Bronchial epithelial cell (primary cell): ENCODE measurements around the gene AKR1A1. TPM values are rescaled to one million over a fixed set of nuclear protein-coding genes. Genes with fewer than 3 reads are reported as not detected.

ENCODE experiments used
- DNase-seq: peaks from one replicate; pipeline ENCODE4 v3.0.0-alpha.2; 2010; ENCODE audit warnings: low read depth
- FAIRE-seq: peaks from 2 replicates; lab custom pipeline; 2011; peaks lifted over from hg19 to GRCh38; lab: Jason Lieb, UNC
- H3K27me3 ChIP-seq: 2 replicates; pipeline ENCODE4 v1.5.1; 2011; ENCODE audit warnings: low read length; ENCODE audit not compliant: control insufficient read depth, insufficient read depth
- H3K36me3 ChIP-seq: 2 replicates; pipeline ENCODE4 v1.5.1; 2011; ENCODE audit warnings: low read length; ENCODE audit not compliant: control insufficient read depth, insufficient read depth
- H3K4me3 ChIP-seq: 2 replicates; pipeline ENCODE4 v1.5.1; 2011; ENCODE audit warnings: mild to moderate bottlenecking, low read depth, low read length, control low read depth
- total RNA-seq: library from RNA; depleted of rRNA; stranded (reverse); fragments of >200 nt; gene quantifications from 2 replicates; pipeline ENCODE4 v1.2.1, GENCODE V29; 2014
- TF ChIP-seq, protein P1 (sequence below): IDR thresholded peaks from 2 replicates; pipeline ENCODE4 v1.5.1; 2011; ENCODE audit warnings: mild to moderate bottlenecking, moderate library complexity, low read length, control low read depth, inconsistent platforms; ENCODE audit not compliant: insufficient read depth, severe bottlenecking

Gene AKR1A1
- total RNA-seq, 1 donor from 2014 or later = 145 TPM

- peak overlapping the region; percentile 94 for H3K4me3 ChIP-seq
- H3K27me3 ChIP-seq = no peaks in the 10 kb centered on the region
- no peaks in the 10 kb centered on the region for H3K36me3 ChIP-seq
- FAIRE-seq = no peak
- DNase-seq = peak; percentile 96
- TF ChIP-seq, protein P1, sequence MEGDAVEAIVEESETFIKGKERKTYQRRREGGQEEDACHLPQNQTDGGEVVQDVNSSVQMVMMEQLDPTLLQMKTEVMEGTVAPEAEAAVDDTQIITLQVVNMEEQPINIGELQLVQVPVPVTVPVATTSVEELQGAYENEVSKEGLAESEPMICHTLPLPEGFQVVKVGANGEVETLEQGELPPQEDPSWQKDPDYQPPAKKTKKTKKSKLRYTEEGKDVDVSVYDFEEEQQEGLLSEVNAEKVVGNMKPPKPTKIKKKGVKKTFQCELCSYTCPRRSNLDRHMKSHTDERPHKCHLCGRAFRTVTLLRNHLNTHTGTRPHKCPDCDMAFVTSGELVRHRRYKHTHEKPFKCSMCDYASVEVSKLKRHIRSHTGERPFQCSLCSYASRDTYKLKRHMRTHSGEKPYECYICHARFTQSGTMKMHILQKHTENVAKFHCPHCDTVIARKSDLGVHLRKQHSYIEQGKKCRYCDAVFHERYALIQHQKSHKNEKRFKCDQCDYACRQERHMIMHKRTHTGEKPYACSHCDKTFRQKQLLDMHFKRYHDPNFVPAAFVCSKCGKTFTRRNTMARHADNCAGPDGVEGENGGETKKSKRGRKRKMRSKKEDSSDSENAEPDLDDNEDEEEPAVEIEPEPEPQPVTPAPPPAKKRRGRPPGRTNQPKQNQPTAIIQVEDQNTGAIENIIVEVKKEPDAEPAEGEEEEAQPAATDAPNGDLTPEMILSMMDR = no peak
These were observed 32.6 kb downstream of the AKR1A1 start for GRCh38 chr1:45583264-45583665.

GRCh38 chr1:45583666-45584350, 33.2 kb downstream of the AKR1A1 start, which contains the start of gene NASP:
TSS of gene NASP (plus strand) at chr1:45584041. CDS start at chr1:45584147, 106 bp downstream.
- Histone ChIP-seq H3K36me3 (no peaks in the 10 kb centered on the region), H3K27me3 (no peaks in the 10 kb centered on the region), H3K4me3 (peak within 1 kb of the TSS; percentile 94)
- DNase-seq (no peak), FAIRE-seq (no peak)
- TF ChIP-seq, protein P1 = no peak

- no peak for FAIRE-seq
- H3K36me3 ChIP-seq = no peaks in the 10 kb centered on the region
- peak overlapping the region; percentile 94 for H3K4me3 ChIP-seq
- H3K27me3 ChIP-seq = no peaks in the 10 kb centered on the region
- DNase-seq = peak; percentile 81
- TF ChIP-seq, protein P1 = peak; percentile 14
These were observed 33.9 kb downstream of the AKR1A1 start for GRCh38 chr1:45584351-45585109.

DNA sequence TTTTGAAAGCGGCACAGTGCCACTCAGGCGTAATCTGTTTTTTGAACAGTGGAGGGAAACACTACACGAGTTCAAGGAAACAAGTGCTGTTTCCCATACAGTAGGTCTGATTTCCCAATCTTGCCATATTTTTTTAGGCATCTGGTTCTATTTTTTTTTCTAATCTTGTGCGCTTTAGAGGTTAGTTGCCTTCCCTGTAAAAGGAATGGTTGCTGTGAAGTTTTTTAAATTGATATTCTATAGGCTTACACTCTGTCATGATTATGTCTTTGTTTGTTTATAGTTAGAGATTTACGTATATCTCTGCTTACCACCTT, 34.4 kb downstream of the AKR1A1 start:
- no peaks in the 10 kb centered on the region for H3K27me3 ChIP-seq
- H3K4me3 ChIP-seq = peak overlapping the region; percentile 94
- no peaks in the 10 kb centered on the region for H3K36me3 ChIP-seq
- no peak for FAIRE-seq
- TF ChIP-seq, protein P1 = no peak
- DNase-seq = no peak

DNA sequence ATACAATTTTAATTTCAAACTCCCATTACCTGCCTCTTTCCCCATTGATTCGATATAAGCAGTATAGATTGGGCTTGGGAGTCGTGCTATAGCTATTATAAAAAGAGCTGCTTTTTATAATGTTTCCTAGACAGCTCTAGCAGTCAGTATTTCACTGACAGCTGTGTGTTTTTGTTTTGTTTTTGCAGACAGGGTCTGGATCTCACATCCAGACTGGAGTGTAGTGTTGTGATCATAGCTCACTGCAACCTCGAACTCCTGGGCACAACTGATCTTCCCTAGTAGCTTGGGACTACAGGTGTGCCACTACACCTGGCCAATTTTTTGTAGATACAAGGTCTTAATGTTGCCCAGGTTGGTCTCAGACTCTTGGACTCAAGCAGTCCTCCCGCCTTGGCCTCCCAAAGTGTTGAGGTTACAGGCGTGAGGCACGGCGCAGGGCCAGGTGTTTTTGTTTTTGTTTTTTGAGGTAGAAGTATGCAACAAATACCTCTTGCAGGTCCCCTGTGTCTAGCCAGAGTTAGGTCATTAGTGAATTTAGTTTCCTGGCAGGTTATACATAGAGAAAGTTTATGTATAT, 35.0 kb downstream of the AKR1A1 start:
- TF ChIP-seq, protein P1 = no peak
- no peak for DNase-seq
- no peak overlapping the region for H3K4me3 ChIP-seq
- H3K36me3 ChIP-seq = no peaks in the 10 kb centered on the region
- H3K27me3 ChIP-seq = no peaks in the 10 kb centered on the region
- no peak for FAIRE-seq
